IPS DF 4.7 (cell line): Measurements from ENCODE around the gene GM2A.

Experiments used
- DNase-seq: peaks from one replicate; pipeline ENCODE4 v3.0.0-alpha.2; 2013; ENCODE audit warnings: low spot score; ENCODE audit errors: extremely low read depth

The GM2A gene

GRCh38 chr5:151252762-151253604 is at the start of gene GM2A:
Gene GM2A, plus strand, starts transcription at chr5:151253185. Its CDS starts 32 bp downstream, at chr5:151253217.
- DNase-seq, result peak; percentile 97

DNA sequence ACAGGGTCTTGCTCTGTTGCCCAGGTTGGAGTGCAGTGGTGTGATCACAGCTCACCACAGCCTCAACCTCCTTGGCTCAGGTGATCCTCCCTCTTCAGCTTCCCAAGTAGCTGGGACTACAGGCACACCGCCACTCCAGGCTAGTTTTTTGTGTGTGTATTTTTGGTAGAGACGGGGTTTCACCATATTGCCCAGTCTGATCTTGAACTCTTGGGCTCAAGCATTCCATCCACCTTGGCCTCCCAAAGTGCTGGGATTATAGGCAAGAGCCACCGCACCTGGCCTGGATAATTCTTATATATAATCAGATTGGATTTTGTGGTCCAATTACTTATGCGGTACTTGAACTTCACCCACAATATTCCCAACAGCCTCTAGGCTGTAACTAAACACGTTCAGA is 48.9 kb upstream of the GM2A start:
- DNase-seq, result no peak

DNA sequence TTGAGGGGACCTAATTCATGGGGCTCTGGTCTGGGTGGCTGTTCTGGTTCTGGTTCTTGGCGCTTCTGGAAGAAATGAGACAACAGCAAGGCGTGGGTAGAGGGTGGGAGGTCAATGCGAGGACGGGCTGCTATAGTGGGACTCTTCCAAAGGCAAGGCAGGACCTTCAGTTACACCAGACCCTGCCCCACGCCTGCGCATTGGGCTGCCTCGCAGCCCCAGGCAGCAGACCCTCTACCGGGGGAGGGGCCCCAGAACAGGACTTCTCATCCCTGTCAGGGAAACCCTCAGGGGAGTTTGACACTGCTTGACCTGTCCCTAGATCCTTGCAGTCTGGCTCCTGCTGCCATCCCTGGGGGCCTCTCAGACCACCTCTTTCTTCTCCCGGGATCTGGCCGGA is 47.6 kb upstream of the GM2A start:
- DNase-seq, result no peak

DNA sequence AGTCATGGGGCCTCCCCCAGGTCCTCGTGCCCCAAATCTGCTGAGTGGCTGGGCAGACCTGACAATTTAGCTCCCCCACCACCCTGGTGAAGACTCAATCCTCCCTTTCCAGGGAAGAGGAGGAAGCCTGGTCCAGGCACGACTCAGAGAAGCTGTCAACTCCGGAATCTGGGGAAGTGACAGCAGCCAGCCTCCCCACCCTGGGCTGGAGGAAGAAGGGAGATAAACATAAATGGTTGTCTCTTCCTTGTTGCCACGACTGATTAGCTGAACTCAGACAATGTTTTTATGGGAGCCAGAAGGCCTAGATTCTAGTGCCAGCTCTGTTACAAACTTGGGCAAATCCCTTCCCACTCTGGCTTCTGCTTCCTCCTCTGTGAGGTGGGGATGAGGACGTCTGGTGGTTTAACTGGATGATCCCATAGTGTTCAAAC is 44.5 kb upstream of the GM2A start:
- no peak for DNase-seq

- no peak for DNase-seq
Measured at GRCh38 chr5:151212406-151212798, 40.6 kb upstream of the GM2A start.

DNA sequence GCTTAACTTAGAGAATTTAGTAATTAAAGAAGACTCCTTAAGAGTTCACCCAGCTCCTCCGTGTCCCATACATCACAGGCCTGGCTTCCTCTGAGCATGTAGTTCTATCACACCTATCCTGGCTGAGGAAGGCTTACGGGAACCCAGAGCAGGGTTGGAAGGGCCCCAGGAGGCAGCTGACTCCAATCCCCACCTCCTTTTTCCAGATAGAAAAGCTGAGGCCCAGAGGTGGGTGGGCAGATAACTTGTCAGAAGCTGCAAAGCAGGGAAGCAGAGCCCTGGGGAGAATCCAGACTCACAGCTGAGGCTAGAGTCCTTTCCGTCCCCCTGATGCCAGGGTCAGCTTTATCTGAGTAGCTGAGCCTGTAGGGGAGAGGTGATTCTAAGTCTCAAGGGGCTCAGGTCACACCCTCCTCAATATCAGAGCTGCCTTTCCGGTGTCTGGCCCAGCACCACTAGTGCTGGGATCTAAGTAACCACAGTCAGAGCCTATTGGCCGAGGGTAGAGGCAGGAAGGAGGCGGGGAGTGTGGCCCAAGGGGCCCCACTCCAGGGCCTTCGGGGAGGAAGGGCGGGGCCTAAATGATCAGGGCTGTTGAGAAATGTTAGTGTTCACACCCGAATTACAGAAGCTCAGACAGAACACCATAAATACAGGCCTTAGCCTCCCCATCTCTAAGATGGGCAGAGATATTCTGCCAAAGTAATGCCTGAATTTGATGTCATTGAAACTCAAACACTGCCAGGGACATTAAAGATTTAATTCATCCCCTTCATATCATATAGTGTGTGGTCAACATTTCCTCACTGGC is 39.0 kb upstream of the GM2A start:
- no peak for DNase-seq

GRCh38 chr5:151214614-151215545 is 38.1 kb upstream of the GM2A start:
- no peak for DNase-seq

GRCh38 chr5:151215546-151215880 is 37.5 kb upstream of the GM2A start:
- no peak for DNase-seq

DNA sequence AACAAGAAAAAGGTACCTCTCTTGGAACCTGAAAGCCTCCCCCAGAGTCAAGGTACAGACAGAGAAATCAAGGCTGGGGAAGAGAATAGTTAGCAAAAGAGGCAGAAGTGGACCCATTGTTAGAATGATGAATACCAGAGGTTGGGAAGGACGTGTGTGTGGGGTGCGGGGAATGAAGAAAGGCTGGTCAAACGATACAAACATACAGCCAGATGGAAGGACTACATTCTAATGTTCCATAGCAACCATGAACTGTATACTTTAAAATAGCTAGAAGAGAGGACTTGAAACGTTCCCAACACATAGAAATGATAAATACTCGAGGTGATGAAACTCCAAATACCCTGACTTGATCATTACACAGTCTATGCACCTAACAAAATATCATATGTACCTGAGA is 36.2 kb upstream of the GM2A start:
- no peak for DNase-seq

- DNase-seq, result no peak
Measured at GRCh38 chr5:151218177-151218576, 34.8 kb upstream of the GM2A start.

DNA sequence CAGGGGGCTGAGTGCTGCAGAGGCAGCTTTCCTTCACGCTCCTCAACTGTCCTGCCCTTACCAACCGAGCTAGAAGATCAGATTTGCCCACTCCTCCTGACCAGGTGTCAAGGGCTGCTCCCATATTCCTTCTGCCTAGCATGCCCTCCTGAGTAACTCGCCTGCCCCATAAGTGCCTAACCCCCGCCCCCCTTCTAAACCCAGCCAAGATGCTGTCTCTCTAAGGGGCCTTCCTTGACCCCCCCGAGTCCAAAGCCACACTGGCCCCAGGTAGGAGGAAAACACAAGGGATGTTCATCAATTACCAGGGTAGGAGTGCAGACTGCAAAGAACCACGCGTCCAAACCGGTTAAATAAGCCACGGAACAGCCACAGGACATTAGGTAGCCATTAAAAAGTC is 33.8 kb upstream of the GM2A start:
- no peak for DNase-seq

DNA sequence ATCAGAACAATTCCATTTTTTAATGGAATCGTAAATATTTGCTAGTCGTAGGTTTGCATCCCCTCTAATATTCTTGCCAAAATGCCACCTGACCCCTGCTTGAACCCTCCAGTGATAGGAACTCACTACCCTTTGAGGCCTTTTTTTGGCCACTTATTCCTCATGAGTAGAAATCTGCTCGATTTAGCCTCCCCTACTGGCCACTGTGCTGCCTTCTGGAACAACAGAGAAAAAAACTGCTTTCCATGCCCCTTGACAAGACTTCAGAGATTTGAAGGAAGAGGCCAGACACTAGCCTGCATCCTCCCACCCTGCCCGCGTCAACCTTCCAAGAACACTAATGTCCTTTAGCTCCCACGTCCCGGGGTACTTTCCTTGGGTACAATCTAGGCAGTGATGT is 33.2 kb upstream of the GM2A start:
- DNase-seq, result no peak

- DNase-seq, result no peak
Measured at GRCh38 chr5:151221574-151221973, 31.4 kb upstream of the GM2A start.

GRCh38 chr5:151222054-151222789 is 30.8 kb upstream of the GM2A start:
- DNase-seq, result no peak

- DNase-seq, result no peak
Measured at GRCh38 chr5:151222790-151223446, 30.1 kb upstream of the GM2A start.

- DNase-seq, result no peak
Measured at GRCh38 chr5:151223447-151224264, 29.3 kb upstream of the GM2A start, which contains the start of gene CCDC69. Gene CCDC69, minus strand, starts transcription at chr5:151224092. Its CDS starts 122 bp downstream, at chr5:151223970.

DNA sequence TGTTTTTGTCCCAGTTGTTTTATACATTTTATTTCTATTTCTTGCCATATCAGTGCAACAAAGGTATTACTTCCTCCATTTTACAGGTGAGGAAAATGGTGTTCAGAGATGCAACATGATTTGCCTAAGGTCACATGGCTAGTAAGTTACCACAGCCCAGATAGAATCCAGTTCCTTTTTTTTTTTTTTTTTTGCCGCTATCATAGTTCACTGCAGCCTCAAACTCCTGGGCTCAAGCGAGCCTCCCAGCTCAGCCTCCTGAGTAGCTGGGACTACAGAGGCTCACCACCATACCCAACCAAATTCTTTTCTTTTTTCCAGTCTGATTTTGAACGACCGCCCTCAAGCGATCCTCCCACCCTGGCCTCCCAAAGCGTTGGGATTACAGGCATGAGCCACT is 28.6 kb upstream of the GM2A start:
- no peak for DNase-seq

DNA sequence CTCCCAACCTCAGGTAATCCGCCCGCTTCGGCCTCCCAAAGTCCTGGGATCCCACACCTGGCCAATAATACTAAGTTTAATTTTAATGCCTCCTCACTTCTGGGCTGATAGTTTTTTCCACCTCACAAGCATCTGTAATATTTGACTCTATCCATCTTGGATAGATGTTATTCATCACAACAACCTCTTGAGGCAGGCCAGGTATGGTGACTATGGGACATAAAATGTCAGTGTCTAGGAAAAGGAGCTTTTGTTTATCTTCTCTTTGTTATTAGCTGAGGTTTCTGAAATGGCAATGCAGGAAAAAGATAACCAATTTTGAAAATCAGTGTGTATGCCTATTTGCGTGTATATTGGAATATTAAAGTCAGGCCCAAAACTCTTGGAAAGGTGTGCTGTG is 27.9 kb upstream of the GM2A start:
- no peak for DNase-seq

DNA sequence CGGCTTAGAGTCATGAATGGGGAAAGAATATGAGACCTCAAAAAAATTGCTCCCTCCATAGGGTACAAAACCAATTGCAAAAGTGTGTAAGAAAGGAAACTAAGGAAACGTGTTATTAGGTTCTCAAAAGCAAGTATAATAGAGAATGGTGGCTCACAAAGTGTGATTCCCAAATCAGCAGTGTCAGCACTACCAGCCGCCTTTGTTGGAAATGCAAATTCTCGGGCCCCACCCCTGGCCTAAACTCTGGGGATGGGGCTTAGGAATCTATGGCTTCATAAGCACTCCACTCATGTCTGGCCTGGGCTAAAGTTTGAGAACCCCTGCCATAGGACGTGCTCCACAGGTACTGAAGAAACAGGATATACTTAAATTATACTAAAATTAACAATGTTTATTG is 27.5 kb upstream of the GM2A start:
- no peak for DNase-seq
